ENCODE results near the gene SMTNL2. TPM values are rescaled to one million over a fixed set of nuclear protein-coding genes. Genes with fewer than 3 reads are reported as not detected.

SMTNL2 gene
- total and polyA plus RNA-seq, 9 of the 15 experiments (the other 6 are each of a cell fraction or from before 2014, with no cell fraction given), result not detected

GRCh38 chr17:4607773-4608187 is 23.5 kb downstream of the SMTNL2 start:
- Histone ChIP-seq H3K9me1 (ENCODE audit: control insufficient read depth, insufficient read depth, low read length) (no peaks in the 10 kb centered on the region), H4K20me1 (replicated peaks; ENCODE audit: control insufficient read depth, insufficient read depth, low read length) (0 out of 2 replicates have a peak, but pooled peaks cover 6% of the 10 kb centered on the region), H3K27ac (ENCODE audit: extremely low read depth, low read depth, low read length) (no peak overlapping the region), H3K4me3 (no peak overlapping the region), H3K9me3 (replicated peaks; ENCODE audit: control insufficient read depth, insufficient read depth, low read depth, low read length) (no peaks in the 10 kb centered on the region), H2AFZ (ENCODE audit: low read depth, low read length) (no peak overlapping the region), H3K9ac (ENCODE audit: insufficient read depth in 1 of 2, low read depth in 2 of 2, low read length in 2 of 2) (no peak overlapping the region), H3K79me2 (ENCODE audit: control insufficient read depth, insufficient read depth, low read length) (no peaks in the 10 kb centered on the region), H3K27me3 (ENCODE audit: control insufficient read depth in 2 of 2, insufficient read depth in 2 of 2, low read length in 2 of 2) (peaks cover 20 to 59% of the 10 kb centered on the region in 2 experiments), H3K4me2 (ENCODE audit: insufficient read depth, low read length) (no peak overlapping the region), H3K36me3 (ENCODE audit: control insufficient read depth, insufficient read depth, low read length) (no peaks in the 10 kb centered on the region), H3K4me1 (replicated peaks in 1 of 2; ENCODE audit: control insufficient read depth in 2 of 2, insufficient read depth in 2 of 2, low read length in 2 of 2) (peaks cover 3 to 7% of the 10 kb centered on the region in 2 experiments; a peak in 3 of 5 replicates)
- no peak for ATAC-seq
- no TSS peak for BruUV-seq (replicated peaks)
- no peak for FAIRE-seq
- DNase-seq (ENCODE audit: extremely low read depth in 1 of 4, low spot score in 3 of 4), result peak in 2 of 4 experiments; percentile 25 to 53
- ChIA-PET POLR2A (no interaction called here), CTCF (ENCODE audit: low intra/inter-chr PET ratio) (no interaction called here)
- in situ Hi-C loops (cut with MboI) (no loop called here), intact Hi-C loops (cut with micrococcal nuclease) (no loop called here)
- 0% methylated on average over 8 of the region's 9 CpGs for WGBS (ENCODE audit: insufficient coverage, low coverage, missing lambda C conversion rate)
- no peak for TF ChIP-seq AFF1 (IDR thresholded peaks at IDR 0.05; ENCODE audit: low read depth in 1 of 2, partially characterized antibody in 2 of 2)
- TF ChIP-seq CBFA2T3 (IDR thresholded peaks at IDR 0.05), result peak; percentile 44
- TF ChIP-seq, protein P1, sequence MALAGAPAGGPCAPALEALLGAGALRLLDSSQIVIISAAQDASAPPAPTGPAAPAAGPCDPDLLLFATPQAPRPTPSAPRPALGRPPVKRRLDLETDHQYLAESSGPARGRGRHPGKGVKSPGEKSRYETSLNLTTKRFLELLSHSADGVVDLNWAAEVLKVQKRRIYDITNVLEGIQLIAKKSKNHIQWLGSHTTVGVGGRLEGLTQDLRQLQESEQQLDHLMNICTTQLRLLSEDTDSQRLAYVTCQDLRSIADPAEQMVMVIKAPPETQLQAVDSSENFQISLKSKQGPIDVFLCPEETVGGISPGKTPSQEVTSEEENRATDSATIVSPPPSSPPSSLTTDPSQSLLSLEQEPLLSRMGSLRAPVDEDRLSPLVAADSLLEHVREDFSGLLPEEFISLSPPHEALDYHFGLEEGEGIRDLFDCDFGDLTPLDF (CRISPR knock-in tag; IDR thresholded peaks at IDR 0.05), result no peak
- TF ChIP-seq MAFF (IDR thresholded peaks at IDR 0.05; ENCODE audit: low read length), result no peak
- peak; percentile 24 for TF ChIP-seq MEIS2 (IDR thresholded peaks at IDR 0.05; ENCODE audit: partially characterized antibody)
- peak; percentile 87 for TF ChIP-seq ESRRA (IDR thresholded peaks at IDR 0.05; ENCODE audit: borderline replicate concordance, low read depth)
- TF ChIP-seq, protein P2, sequence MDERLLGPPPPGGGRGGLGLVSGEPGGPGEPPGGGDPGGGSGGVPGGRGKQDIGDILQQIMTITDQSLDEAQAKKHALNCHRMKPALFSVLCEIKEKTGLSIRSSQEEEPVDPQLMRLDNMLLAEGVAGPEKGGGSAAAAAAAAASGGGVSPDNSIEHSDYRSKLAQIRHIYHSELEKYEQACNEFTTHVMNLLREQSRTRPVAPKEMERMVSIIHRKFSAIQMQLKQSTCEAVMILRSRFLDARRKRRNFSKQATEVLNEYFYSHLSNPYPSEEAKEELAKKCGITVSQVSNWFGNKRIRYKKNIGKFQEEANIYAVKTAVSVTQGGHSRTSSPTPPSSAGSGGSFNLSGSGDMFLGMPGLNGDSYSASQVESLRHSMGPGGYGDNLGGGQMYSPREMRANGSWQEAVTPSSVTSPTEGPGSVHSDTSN (CRISPR knock-in tag; IDR thresholded peaks at IDR 0.05; ENCODE audit: low read depth), result no peak
- TF ChIP-seq, protein P2 (tag; conservative IDR thresholded peaks at IDR 0.05; ENCODE audit: low read depth), result peak; percentile 45
- no peak for TF ChIP-seq MECOM (CRISPR knock-in tag; IDR thresholded peaks at IDR 0.05)
- 0 out of 2 replicates have a peak, but pooled peaks have one; percentile 3 for TF ChIP-seq BHLHE40 (IDR thresholded peaks at IDR 0.05; ENCODE audit: low read length)
- TF ChIP-seq, protein P3, sequence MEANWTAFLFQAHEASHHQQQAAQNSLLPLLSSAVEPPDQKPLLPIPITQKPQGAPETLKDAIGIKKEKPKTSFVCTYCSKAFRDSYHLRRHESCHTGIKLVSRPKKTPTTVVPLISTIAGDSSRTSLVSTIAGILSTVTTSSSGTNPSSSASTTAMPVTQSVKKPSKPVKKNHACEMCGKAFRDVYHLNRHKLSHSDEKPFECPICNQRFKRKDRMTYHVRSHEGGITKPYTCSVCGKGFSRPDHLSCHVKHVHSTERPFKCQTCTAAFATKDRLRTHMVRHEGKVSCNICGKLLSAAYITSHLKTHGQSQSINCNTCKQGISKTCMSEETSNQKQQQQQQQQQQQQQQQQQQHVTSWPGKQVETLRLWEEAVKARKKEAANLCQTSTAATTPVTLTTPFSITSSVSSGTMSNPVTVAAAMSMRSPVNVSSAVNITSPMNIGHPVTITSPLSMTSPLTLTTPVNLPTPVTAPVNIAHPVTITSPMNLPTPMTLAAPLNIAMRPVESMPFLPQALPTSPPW (CRISPR knock-in tag; IDR thresholded peaks at IDR 0.05), result 0 out of 2 replicates have a peak, but pooled peaks have one; percentile 21
- TF ChIP-seq MEF2A (IDR thresholded peaks at IDR 0.05; ENCODE audit: control insufficient read depth, low read depth, low read length), result no peak
